ENCODE results near the gene CBX2. TPM values are rescaled to one million over a fixed set of nuclear protein-coding genes. Genes with fewer than 3 reads are reported as not detected.

The CBX2 gene
- total and polyA plus RNA-seq, 2 of the 4 experiments (the other 2 are of a cell fraction) = 2.0 to 3.2 TPM

DNA sequence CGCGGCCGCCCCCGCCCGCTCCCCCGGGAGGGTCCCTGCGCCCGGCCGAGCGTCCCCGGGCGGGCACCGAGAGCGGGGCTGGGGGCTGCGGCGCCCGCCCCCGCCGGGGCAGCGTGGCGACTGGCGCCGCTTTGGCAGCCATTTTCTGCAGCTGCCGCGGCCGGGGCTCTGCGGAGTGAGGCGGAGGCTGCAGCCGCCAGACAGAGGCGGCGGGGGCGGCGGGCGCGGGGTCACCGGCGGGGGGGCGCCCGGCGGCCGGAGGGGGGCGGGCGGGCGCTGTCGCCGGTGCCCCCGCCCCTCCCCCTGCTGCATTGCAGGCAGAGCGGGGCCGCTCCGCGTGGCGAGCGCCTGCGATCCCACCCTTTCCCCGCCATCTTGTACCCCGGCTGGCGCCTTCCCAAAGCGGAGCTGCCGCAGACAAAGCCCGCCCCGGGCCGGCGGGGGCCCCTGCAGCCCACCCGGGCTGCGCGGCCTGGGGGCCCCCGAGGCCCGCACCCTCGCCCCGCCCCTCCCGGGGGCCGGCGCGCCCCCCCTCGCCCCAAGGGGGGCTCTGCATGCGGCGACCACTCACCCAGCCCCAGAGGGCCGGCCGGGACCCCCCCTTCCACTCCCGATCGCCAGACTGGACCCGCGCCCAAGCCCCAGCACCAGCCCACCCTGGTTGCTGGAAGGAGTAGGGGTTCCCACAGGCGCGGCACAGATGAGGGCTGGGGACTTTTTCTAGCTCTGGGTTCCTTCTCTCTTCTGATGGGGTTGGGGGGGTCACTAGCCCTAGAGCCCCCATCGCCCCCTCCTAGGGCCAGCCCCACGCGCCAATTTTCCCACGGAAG, 35.6 kb downstream of the CBX2 start:
- peaks cover 90% of the 10 kb centered on the region for H3K27me3 ChIP-seq (ENCODE audit: control insufficient read depth, insufficient read depth, low read length)
- POLR2A ChIA-PET (ENCODE audit: unreplicated experiment) = interaction anchor here (0.5 kb wide), 1 partner anchor 190 kb away, joined by 4 read pairs; no protein-coding TSS in a partner anchor
- H3K18ac ChIP-seq (ENCODE audit: low read depth, low read length) = no peak overlapping the region
- no peak overlapping the region for H3K9ac ChIP-seq (ENCODE audit: low read depth, low read length)
- H3K4me3 ChIP-seq (ENCODE audit: insufficient read depth, low read depth, low read length) = peak overlapping the region; percentile 43
- no peak overlapping the region for H3K23ac ChIP-seq (ENCODE audit: low read depth, low read length)
- H2AK9ac ChIP-seq (replicated peaks; ENCODE audit: low read depth, low read length, poor library complexity) = no peak overlapping the region
- no peak overlapping the region; the same call in 1 of the 2 replicates for H4K5ac ChIP-seq (ENCODE audit: low read depth, low read length)
- no peak overlapping the region for H3K14ac ChIP-seq (replicated peaks; ENCODE audit: low read depth, low read length)
- peak overlapping the region; percentile 73 for H2AFZ ChIP-seq (replicated peaks; ENCODE audit: low read length, poor library complexity)
- 0% methylated on average over 12 of the region's 89 CpGs; no CpG with 5 or more reads in 1 of the 2 experiments for WGBS, 2 experiments (ENCODE audit: extremely low coverage in 2 of 2, insufficient read length in 1 of 2)
- no peaks in the 10 kb centered on the region for H3K9me1 ChIP-seq (ENCODE audit: insufficient read depth, low read length)
- no peak overlapping the region for H3K56ac ChIP-seq (ENCODE audit: extremely low read depth, insufficient read depth, low read length)
- no peak overlapping the region for H3K4me2 ChIP-seq (ENCODE audit: low read depth, low read length)
- H4K8ac ChIP-seq (ENCODE audit: low read depth in 2 of 2, low read length in 2 of 2) = peak overlapping the region; percentile 42 to 79; a peak in 2 of 4 replicates
- H2BK15ac ChIP-seq (ENCODE audit: low read depth, low read length) = no peak overlapping the region
- dilution Hi-C loops (cut with HindIII; ENCODE audit: low sequenced_read_pairs, unreplicated experiment) (no loop called here), intact Hi-C loops (cut with micrococcal nuclease) (no loop called here), in situ Hi-C loops (cut with MboI; ENCODE audit: low sequenced_read_pairs) (no loop called here)
- no peak overlapping the region for H2AK5ac ChIP-seq (ENCODE audit: low read depth, low read length)
- H3K9me3 ChIP-seq (ENCODE audit: control insufficient read depth, insufficient read depth, low read length) = no peaks in the 10 kb centered on the region; the same call in 1 of the 2 replicates
- no TSS peak for BruUV-seq (replicated peaks)
- no peak overlapping the region for H2BK20ac ChIP-seq (ENCODE audit: low read depth, low read length)
- peak; percentile 31 for ATAC-seq (ENCODE audit: low read depth)
- no peaks in the 10 kb centered on the region for H3K36me3 ChIP-seq (ENCODE audit: control insufficient read depth, insufficient read depth, low read length)
- peak overlapping the region; percentile 68; the same call in 1 of the 2 replicates for H3K4ac ChIP-seq (ENCODE audit: low read depth, low read length)
- H2BK120ac ChIP-seq (ENCODE audit: low read depth, low read length) = no peak overlapping the region
- H3K79me1 ChIP-seq (ENCODE audit: low read depth in 1 of 2, low read length in 2 of 2) = no peaks in the 10 kb centered on the region
- no peak for DNase-seq
- peaks cover 4% of the 10 kb centered on the region for H4K20me1 ChIP-seq (ENCODE audit: insufficient read depth, low read length)
- TF ChIP-seq SMC3 (IDR thresholded peaks at IDR 0.05; ENCODE audit: low read depth, low read length) = no peak
- no peak for TF ChIP-seq BHLHE40 (IDR thresholded peaks at IDR 0.05; ENCODE audit: low read depth, low read length)
- TF ChIP-seq MAFK (IDR thresholded peaks at IDR 0.05; ENCODE audit: low read depth, low read length) = no peak
- no peak for TF ChIP-seq POLR2A (IDR thresholded peaks at IDR 0.05; ENCODE audit: low read depth, low read length)
- TF ChIP-seq MAZ (IDR thresholded peaks at IDR 0.05; ENCODE audit: borderline replicate concordance, low read depth, low read length) = no peak
- no peak for TF ChIP-seq ELK1 (IDR thresholded peaks at IDR 0.05; ENCODE audit: borderline replicate concordance, low read depth, low read length)
- no peak for TF ChIP-seq RCOR1 (IDR thresholded peaks at IDR 0.05; ENCODE audit: insufficient replicate concordance, low read length)
- no peak for TF ChIP-seq USF2 (IDR thresholded peaks at IDR 0.05; ENCODE audit: low read depth, low read length)
- TF ChIP-seq CTCF (conservative IDR thresholded peaks at IDR 0.05; ENCODE audit: low read depth, low read length) = no peak
- TF ChIP-seq CHD1 (IDR thresholded peaks at IDR 0.05; ENCODE audit: low read depth, low read length) = no peak
- no peak for TF ChIP-seq NFE2L2 (IDR thresholded peaks at IDR 0.05; ENCODE audit: low read depth, low read length)
- no peak for TF ChIP-seq MXI1 (IDR thresholded peaks at IDR 0.05; ENCODE audit: borderline replicate concordance, low read depth, low read length)
- no peak overlapping the region for H2BK5ac ChIP-seq (ENCODE audit: low read depth, low read length, poor library complexity, severe bottlenecking)
- H3K27ac ChIP-seq (ENCODE audit: insufficient read depth, low read length) = no peak overlapping the region
- CTCF ChIA-PET = interaction anchor here (1.1 kb wide), 1 partner anchor 24 kb away, joined by 3 read pairs; no protein-coding TSS in a partner anchor
- peaks cover 12% of the 10 kb centered on the region for H3K4me1 ChIP-seq (ENCODE audit: control insufficient read depth, insufficient read depth, low read length)
- H4K91ac ChIP-seq (ENCODE audit: insufficient read depth, low read depth, low read length) = peak overlapping the region; percentile 62; the same call in 1 of the 2 replicates
